C1 segment of cervical spinal cord (tissue), 14 donors: Measurements from ENCODE around the gene SOAT2.
"Not testable (repeated sequence)": the region's sequence is repeated elsewhere in the genome, so short reads cannot be mapped to it uniquely, and the experiment has no call there.

Source experiments
- DNase-seq, 14 donors: peaks; one replicate each; lab custom pipeline; 2025; lab: John Stamatoyannopoulos, UW

Gene SOAT2

GRCh38 chr12:53079226-53080117, 23.8 kb upstream of the SOAT2 start, which contains the start of gene SPRYD3:
SPRYD3 (minus strand) TSS chr12:53079390; CDS start chr12:53079333, 57 bp downstream.
- peak; percentile 82 to 98 (median 96) for DNase-seq

DNA sequence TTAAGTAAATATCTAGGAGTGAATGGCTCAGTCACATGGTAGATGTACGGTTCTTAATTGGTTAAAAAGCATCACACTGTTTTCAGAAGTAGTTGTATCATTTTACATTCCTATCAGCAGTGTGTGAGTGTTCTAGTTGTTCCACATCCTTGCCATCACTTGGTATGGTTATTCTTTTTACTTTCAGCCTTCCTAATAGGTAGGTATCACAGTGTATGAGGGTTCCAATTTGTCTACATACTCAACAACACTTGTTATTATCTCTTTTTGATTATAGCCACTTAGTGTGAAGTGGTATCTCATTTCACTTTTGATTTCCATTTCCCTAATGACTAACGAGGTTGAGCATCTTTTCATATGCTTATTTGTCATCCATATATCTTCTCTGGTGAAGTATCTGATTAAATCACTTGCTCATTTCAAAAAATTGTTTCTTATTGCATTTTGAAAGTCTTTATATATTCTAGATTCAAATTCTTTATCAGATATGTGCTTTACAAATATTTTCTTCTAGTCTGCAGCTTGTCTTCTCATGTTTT, 20.6 kb upstream of the SOAT2 start:
- DNase-seq, result no peak

- DNase-seq, result no peak
Observed at GRCh38 chr12:53086361-53086760, 16.9 kb upstream of the SOAT2 start.

DNA sequence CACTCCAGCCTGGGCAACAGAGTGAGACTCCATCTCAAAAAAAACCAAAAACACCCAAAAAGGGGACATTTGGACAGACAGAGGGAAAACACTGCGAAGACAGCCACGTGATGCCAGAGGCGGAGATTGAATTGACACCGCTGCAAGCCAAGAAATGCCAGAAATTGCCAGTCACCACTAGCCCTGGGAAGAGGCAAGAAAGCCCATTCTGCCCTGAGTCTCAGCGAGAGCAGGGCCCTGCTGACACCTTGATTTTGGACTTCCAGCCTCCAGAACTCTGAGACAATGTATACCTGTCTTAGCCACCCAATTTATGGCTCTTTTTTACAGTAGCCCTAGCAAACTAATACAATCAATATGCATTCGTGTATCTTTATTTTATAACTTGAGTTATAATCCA, 13.2 kb upstream of the SOAT2 start:
- DNase-seq, result no peak

GRCh38 chr12:53090554-53090953, 12.7 kb upstream of the SOAT2 start:
- no peak for DNase-seq

DNA sequence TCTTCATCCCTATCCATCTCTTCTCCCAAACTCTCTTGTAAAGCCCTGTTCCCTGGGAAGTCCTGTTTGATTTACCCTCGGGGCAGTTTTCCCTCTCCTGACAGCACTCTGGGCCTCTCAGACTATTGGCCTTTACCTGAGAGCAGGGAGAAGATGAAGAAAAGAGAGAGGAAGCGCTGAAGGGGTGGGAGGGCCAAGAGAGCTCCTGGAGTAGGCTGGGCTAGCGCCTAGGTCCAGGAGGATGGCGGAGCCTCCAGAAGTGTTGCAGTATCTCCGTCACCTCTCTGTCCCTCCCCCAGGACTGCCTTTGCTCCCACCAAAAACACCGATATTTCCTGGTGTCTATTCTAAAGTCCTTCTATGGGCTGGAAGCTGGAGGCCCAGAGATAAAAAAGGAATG, 11.5 kb upstream of the SOAT2 start:
- DNase-seq, result no peak

DNA sequence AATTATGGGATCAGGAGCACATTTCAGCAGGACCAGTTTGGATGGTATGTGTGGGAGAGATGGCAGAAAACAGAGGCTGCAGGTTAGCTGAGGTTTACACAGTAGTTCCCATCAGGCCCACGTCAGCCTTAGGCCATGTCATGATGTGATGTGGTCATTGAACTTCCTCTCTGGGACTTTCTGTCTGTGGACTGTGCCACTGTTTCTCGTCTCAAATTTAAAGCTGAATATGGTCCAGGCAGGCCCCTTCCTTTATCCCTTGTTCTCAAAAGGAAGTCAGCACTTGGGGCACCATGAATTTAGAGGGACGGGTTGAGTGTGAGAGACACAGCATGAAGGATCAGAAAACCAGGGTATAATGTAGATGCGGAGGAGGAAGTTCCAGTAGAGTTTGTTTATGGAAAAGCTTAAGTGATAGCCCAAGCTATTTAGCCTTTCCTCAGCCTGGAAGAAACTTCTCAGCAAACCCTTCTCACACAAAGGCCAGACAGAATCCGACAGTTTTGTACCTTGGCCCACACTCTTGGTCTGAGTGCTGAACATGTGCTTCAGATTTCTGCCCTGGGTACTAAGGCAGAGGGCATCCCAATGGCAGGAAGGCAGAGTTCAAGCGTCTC, 9.4 kb upstream of the SOAT2 start:
- peak in 1 of 14 donors; percentile 15 for DNase-seq

- no peak for DNase-seq
Observed at GRCh38 chr12:53094394-53094787, 8.9 kb upstream of the SOAT2 start.

DNA sequence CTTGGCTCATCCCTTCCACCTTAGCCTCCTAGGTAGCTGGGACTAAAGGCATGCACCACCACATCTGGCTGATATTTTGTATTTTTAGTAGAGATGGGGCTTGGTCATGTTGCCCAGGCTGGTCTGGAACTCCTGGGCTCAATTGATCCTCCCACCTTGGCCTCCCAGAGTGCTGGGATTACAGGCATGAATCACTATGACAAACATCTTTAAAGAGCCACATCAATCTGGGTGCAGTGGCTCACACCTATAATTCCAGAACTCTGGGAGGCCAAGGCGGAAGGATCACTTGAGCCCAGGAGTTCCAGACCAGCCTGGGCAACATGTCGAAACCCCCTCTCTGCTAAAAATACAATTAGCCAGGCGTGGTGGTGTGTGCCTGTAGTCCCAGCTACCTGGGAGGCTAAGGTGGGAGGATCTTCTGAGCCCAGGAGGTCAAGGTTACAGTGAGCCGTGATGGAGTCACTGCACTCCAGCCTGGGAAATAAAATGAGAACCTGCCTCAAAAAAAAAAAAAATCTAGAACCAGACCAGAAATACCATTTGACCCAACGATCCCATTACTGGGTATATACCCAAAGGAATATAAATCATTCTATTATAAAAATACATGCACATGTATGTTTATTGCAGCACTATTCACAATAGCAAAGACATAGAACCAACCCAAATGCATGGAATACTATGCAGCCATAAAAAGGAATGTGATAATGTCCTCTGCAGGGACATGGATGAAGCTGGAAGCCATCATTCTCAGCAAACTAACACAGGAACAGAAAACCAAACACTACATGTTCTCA, 8.3 kb upstream of the SOAT2 start:
- not testable (repeated sequence) for DNase-seq

- DNase-seq, result not testable (repeated sequence)
Observed at GRCh38 chr12:53095596-53095895, 7.7 kb upstream of the SOAT2 start.

- no peak for DNase-seq
Observed at GRCh38 chr12:53096089-53096741, 7.1 kb upstream of the SOAT2 start.

DNA sequence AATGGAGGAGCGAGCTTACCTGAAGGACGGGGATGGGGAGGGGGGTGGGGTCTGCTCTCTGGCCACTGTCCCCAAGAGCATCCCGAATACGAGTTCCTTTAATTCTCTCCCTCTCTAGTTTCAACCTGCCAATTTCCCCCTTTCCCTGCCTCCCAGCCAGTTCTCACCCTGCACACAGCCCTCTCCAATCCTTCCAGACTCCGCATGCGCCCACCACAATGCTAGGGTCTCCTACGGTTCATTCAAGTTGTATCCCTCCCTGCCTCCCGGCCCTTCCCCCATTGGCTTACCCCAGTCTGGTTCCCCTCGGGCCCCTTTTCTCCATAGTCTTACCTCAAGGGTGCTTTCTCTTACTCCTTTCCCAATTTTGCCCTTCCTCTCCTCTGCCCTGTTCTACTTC, 6.5 kb upstream of the SOAT2 start:
- DNase-seq, result no peak

DNA sequence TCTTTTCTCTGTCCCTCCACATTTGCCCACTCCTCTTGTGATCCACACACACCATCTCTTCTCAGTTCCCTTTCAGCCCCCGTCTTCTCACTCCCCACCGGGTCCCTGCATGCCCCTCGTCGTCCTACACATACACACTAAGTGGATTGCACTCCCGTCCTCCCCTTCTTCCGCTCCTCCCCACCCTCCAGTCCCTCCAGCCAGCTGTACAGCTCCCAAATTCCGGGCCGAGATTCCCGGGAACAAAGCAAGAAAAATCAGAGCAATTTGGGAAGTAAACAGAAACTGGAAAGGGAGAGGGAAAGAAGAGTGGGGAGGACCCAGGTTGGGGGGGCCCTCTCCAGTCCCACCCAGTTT, 6.1 kb upstream of the SOAT2 start:
- peak in 2 of 14 donors; percentile 6 to 41 for DNase-seq

DNA sequence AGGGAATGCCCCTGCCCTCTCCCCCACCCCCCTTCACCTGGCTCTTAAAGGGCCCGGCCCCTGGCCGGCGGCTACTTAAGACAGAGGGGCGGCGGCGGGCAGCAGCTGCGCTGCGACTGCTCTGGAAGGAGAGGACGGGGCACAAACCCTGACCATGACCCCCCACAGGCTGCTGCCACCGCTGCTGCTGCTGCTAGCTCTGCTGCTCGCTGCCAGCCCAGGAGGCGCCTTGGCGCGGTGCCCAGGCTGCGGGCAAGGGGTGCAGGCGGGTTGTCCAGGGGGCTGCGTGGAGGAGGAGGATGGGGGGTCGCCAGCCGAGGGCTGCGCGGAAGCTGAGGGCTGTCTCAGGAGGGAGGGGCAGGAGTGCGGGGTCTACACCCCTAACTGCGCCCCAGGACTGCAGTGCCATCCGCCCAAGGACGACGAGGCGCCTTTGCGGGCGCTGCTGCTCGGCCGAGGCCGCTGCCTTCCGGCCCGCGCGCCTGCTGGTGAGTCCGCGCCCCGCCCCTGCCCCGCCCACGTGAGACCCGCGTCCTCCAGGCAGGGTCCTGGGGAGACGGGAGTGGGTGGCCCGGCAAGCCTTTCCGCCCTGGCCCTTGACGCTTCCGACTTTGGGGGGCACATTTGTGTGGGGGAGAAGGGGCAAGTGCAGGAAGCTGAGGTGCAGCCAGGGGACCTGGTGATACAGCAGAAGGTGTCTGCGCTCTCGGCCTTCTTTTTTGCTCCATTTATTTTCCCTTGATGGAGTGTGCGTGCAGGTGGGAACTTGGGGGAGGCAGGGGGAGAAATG, 5.5 kb upstream of the SOAT2 start, which contains the start of gene IGFBP6:
IGFBP6 (plus strand) TSS at position 104 of the 790 bp plus-strand sequence; CDS start at position 155, 51 bp downstream.
- peak in 5 of 14 donors; percentile 30 to 54 (median 33) for DNase-seq

- no peak for DNase-seq
Observed at GRCh38 chr12:53098354-53098981, 4.8 kb upstream of the SOAT2 start.

DNA sequence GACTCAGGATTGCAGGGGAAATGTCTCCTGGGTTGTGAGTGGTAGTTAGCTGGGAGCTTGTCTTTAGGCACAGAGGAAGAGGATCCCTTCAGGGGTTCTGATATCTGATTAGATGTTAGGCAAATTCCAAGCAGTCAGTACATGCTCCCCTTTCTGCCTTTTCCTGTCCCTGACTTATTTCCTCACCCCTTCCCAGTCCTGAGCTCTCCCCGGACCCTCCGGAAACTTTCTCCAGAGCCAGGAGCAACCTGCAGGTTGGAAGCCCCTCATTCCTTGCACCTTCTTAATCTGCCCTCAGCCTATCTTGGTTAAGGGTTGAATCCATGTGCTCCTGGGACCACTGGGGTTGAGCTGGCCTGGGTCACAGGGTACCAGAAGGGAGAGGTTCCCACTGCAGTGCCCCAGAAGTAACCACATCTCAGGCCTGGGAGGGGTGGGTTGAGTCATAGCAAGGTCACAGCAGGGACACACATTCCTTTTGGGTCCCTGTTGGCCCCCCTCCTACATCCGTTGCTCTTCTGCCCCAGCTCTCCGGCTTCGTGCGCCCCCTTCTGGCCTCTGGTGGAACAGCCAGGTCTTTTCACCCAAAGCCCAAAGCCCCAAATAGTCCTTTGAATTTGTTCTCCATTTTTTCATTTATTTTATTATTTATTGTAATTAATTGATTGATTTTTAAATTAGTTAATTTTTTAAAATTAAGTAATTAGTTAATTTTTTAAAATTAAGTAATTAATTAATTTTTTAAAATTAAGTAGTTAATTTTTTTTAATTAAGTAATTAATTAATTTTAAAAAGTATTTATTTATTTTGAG, 4.0 kb upstream of the SOAT2 start:
- peak in 13 of 14 donors; percentile 8 to 76 (median 45) for DNase-seq

DNA sequence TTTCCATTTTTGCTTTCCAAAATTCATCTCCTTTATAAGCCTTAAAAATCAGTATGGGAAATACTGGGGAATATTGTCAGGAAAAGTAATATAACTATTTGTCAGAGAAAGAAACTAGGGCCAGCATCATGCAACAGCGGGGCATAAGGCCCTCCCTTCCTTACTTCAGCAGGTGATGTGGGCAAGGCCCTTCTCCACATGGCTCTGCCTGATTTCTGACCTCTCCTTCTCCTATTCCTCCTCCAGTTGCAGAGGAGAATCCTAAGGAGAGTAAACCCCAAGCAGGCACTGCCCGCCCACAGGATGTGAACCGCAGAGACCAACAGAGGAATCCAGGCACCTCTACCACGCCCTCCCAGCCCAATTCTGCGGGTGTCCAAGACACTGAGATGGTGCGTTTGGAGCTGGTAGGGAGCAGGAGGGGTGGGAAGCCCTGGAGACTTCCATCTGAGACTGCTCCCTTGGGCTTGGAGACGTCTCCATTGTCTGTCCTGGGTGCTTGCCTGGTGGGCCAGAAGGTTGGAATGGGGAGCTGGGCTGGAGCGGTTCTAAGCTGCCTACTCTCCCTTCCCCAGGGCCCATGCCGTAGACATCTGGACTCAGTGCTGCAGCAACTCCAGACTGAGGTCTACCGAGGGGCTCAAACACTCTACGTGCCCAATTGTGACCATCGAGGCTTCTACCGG, 2.7 kb upstream of the SOAT2 start:
- no peak for DNase-seq

- no peak for DNase-seq
Observed at GRCh38 chr12:53101266-53101665, 2.0 kb upstream of the SOAT2 start.
